Mesendoderm (in vitro differentiated cells): ENCODE data around the gene SPEM1.

Experiments
- DNase-seq: peaks from one replicate; pipeline ENCODE4 v3.0.0; 2013
- H2AK5ac ChIP-seq: 2 replicates; pipeline ENCODE4 v1.6.1; 2013; ENCODE audit warnings: low read length, inconsistent platforms
- H2BK120ac ChIP-seq: 2 replicates; pipeline ENCODE4 v1.6.1; 2013; ENCODE audit warnings: low read depth, mild to moderate bottlenecking, low read length, moderate library complexity, mixed read lengths
- H2BK15ac ChIP-seq: replicated peaks from 2 replicates; pipeline ENCODE4 v1.6.1; 2013; ENCODE audit warnings: low read depth, mild to moderate bottlenecking, moderate library complexity
- H2BK5ac ChIP-seq: 2 replicates; pipeline ENCODE4 v1.6.1; 2013; ENCODE audit warnings: low read length, inconsistent platforms
- H3K18ac ChIP-seq: 2 replicates; pipeline ENCODE4 v1.6.1; 2013; ENCODE audit warnings: mild to moderate bottlenecking, low read length, mixed read lengths
- H3K23ac ChIP-seq: one replicate; pipeline ENCODE4 v1.6.1; 2013; ENCODE audit warnings: low read length
- H3K27ac ChIP-seq: 2 replicates; pipeline ENCODE4 v1.5.1; 2013; ENCODE audit warnings: low read depth, mild to moderate bottlenecking, inconsistent platforms, low read length, moderate library complexity
- H3K27me3 ChIP-seq: 2 replicates; pipeline ENCODE4 v1.6.1; 2013; ENCODE audit warnings: low read length, control low read depth, mild to moderate bottlenecking, inconsistent platforms; ENCODE audit not compliant: insufficient read depth, poor library complexity
- H3K36me3 ChIP-seq: 2 replicates; pipeline ENCODE4 v1.6.1; 2013; ENCODE audit warnings: low read length, inconsistent platforms; ENCODE audit not compliant: control insufficient read depth, insufficient read depth
- H3K4ac ChIP-seq: one replicate; pipeline ENCODE4 v1.6.1; 2013; ENCODE audit warnings: low read depth, mild to moderate bottlenecking, low read length, moderate library complexity
- H3K4me1 ChIP-seq: 2 replicates; pipeline ENCODE4 v1.6.1; 2013; ENCODE audit warnings: low read depth, low read length, inconsistent platforms; ENCODE audit not compliant: control insufficient read depth
- H3K4me2 ChIP-seq: 2 replicates; pipeline ENCODE4 v1.6.1; 2013; ENCODE audit warnings: low read length
- H3K4me3 ChIP-seq: 2 replicates; pipeline ENCODE4 v1.5.1; 2013; ENCODE audit warnings: mild to moderate bottlenecking, low read length
- H3K56ac ChIP-seq: one replicate; pipeline ENCODE4 v1.6.1; 2013; ENCODE audit warnings: low read length
- H3K79me1 ChIP-seq: 2 replicates; pipeline ENCODE4 v1.6.1; 2013; ENCODE audit warnings: low read length, inconsistent platforms
- H3K79me2 ChIP-seq: 2 replicates; pipeline ENCODE4 v1.6.1; 2013; ENCODE audit warnings: mild to moderate bottlenecking, low read length; ENCODE audit not compliant: control insufficient read depth, insufficient read depth
- H3K9ac ChIP-seq: 2 replicates; pipeline ENCODE4 v1.6.1; 2013; ENCODE audit warnings: low read length, inconsistent platforms
- H4K5ac ChIP-seq: one replicate; pipeline ENCODE4 v1.6.1; 2013; ENCODE audit warnings: low read length
- H4K8ac ChIP-seq: one replicate; pipeline ENCODE4 v1.6.1; 2013; ENCODE audit warnings: low read depth, mild to moderate bottlenecking, control low read depth, low read length, moderate library complexity
- WGBS: extraction: QIAGEN DNeasy Blood & Tissue Kit; methylation state at CpG from one replicate; pipeline ENCODE4 v1.1.7; 2013; ENCODE audit warnings: low lambda C conversion rate, missing lambda C conversion rate; ENCODE audit not compliant: insufficient coverage; ENCODE audit errors: extremely low coverage; 5-methylcytosine and 5-hydroxymethylcytosine counted together

Gene SPEM1

DNA sequence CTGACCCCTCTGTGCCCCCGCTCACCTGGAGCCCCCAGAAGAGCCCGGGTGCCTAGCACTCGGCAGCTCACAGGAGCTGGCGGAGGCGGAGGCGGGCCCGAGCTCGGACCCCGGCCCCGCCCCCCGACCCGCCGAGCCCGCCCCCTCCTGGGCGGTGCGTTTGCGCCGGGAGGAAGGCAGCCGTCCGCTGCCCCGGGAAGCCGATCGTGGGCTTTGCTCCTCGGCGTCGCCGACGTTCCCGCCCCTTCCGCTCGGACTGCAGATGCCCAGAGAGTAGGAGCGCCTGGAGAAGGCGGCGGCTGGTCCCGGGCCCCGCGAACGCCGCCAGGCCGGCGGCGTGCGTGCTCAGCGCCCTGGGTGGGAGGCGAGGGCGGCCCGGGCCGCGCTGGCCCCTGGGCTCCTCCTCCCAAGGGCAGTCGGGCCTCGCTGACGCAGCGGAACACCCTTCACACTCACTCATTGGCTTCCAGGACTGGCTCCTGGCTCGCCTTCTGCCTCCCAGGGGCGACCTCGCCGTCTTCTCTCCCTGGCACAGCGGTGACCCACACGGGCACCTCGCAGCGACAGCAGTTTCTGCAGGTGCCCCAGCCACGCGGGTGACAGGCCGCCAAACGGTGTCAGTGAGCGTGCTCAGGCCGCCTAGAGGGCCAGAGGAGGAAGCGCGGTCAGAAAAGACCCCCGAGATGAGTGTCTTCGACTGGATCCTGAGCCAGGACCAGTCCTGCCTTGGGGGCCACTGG is 25.5 kb upstream of the SPEM1 start, which contains the start of gene PLSCR3:
TSS of gene PLSCR3 (minus strand) at position 74 of the 740 bp plus-strand sequence. CDS start 415 bp downstream, outside the sequence.
- H3K27ac ChIP-seq, result peak within 1 kb of the TSS; percentile 91
- H3K9ac ChIP-seq, result peak within 1 kb of the TSS; percentile 86
- H2AK5ac ChIP-seq, result peak within 1 kb of the TSS; percentile 51
- no peaks in the 10 kb centered on the region for H3K79me1 ChIP-seq
- peak within 1 kb of the TSS; percentile 75 for H3K18ac ChIP-seq
- H3K4ac ChIP-seq, result peak within 1 kb of the TSS; percentile 39
- no peaks in the 10 kb centered on the region for H3K27me3 ChIP-seq
- no peak within 1 kb of the TSS for H4K5ac ChIP-seq
- DNase-seq, result peak; percentile 85
- no CpG with 5 or more reads among the region's 71 CpGs for WGBS
- no peaks in the 10 kb centered on the region for H3K79me2 ChIP-seq
- H4K8ac ChIP-seq, result no peak within 1 kb of the TSS
- H3K4me1 ChIP-seq, result no peaks in the 10 kb centered on the region
- peaks cover 1% of the 10 kb centered on the region for H3K36me3 ChIP-seq
- peak within 1 kb of the TSS; percentile 91 for H3K56ac ChIP-seq
- H3K4me3 ChIP-seq, result peak within 1 kb of the TSS; percentile 54
- no peak within 1 kb of the TSS for H2BK15ac ChIP-seq
- H3K23ac ChIP-seq, result no peak within 1 kb of the TSS
- H3K4me2 ChIP-seq, result peak within 1 kb of the TSS; percentile 75
- no peak within 1 kb of the TSS for H2BK5ac ChIP-seq
- no peak within 1 kb of the TSS for H2BK120ac ChIP-seq

DNA sequence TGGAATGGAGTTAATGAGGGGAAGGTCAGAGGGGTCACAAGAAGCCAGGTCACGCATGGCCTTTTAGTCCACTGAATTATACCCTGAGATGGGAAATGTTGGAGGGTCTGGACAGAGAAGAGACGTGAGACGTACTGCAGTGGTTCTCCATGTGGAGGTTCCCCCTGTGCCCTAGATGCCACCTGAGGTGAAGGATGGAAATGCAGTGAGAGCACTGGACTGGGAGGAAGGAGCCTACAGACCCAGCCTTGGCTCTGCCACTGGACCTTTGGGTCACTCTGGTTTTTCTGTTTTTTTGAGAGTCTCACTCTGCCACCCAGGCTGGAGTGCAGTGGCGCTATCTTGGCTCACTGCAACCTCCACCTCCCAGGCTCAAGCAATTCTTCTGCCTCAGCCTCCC is 24.0 kb upstream of the SPEM1 start:
- DNase-seq, result no peak
- no CpG with 5 or more reads among the region's 4 CpGs for WGBS
- Histone ChIP-seq H3K27me3 (no peaks in the 10 kb centered on the region), H3K4me3 (no peak overlapping the region), H3K4me2 (no peak overlapping the region), H3K27ac (no peak overlapping the region), H3K9ac (no peak overlapping the region), H4K5ac (no peak overlapping the region), H2BK120ac (no peak overlapping the region), H4K8ac (no peak overlapping the region), H2AK5ac (no peak overlapping the region), H3K4me1 (no peaks in the 10 kb centered on the region), H3K56ac (no peak overlapping the region), H2BK15ac (no peak overlapping the region), H3K79me1 (no peaks in the 10 kb centered on the region), H3K4ac (no peak overlapping the region), H2BK5ac (no peak overlapping the region), H3K79me2 (no peaks in the 10 kb centered on the region), H3K18ac (no peak overlapping the region), H3K23ac (no peak overlapping the region), H3K36me3 (peaks cover 1% of the 10 kb centered on the region)

DNA sequence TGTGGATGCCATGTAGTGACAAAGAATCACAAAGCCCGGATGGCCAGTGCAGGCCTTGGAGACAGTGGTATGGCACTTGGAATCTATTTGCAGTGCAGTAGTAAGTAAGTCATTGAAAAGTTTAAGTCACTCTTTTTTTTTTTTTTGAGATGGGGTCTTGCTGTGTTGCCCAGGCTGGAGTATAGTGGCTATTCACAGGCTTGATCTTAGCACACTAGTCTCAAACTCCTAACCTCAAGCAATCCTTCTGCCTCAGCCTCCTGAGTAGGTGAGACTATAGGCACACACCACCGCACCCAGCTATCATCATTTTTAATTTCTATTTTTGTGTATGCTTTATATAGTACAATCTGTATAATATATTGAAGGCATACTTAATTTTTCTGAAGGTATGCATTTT is 21.5 kb upstream of the SPEM1 start:
- no CpG with 5 or more reads among the region's 2 CpGs for WGBS
- no peak overlapping the region for H2BK120ac ChIP-seq
- no peak overlapping the region for H2AK5ac ChIP-seq
- H3K79me1 ChIP-seq, result no peaks in the 10 kb centered on the region
- H2BK5ac ChIP-seq, result no peak overlapping the region
- no peaks in the 10 kb centered on the region for H3K36me3 ChIP-seq
- H4K8ac ChIP-seq, result no peak overlapping the region
- H3K4me1 ChIP-seq, result peaks cover 2% of the 10 kb centered on the region
- no peak overlapping the region for H3K18ac ChIP-seq
- H3K4me2 ChIP-seq, result no peak overlapping the region
- H3K9ac ChIP-seq, result no peak overlapping the region
- H3K56ac ChIP-seq, result no peak overlapping the region
- H3K23ac ChIP-seq, result no peak overlapping the region
- H3K4ac ChIP-seq, result no peak overlapping the region
- no peak overlapping the region for H2BK15ac ChIP-seq
- H4K5ac ChIP-seq, result no peak overlapping the region
- no peak overlapping the region for H3K4me3 ChIP-seq
- no peaks in the 10 kb centered on the region for H3K27me3 ChIP-seq
- H3K27ac ChIP-seq, result no peak overlapping the region
- no peaks in the 10 kb centered on the region for H3K79me2 ChIP-seq
- no peak for DNase-seq

DNA sequence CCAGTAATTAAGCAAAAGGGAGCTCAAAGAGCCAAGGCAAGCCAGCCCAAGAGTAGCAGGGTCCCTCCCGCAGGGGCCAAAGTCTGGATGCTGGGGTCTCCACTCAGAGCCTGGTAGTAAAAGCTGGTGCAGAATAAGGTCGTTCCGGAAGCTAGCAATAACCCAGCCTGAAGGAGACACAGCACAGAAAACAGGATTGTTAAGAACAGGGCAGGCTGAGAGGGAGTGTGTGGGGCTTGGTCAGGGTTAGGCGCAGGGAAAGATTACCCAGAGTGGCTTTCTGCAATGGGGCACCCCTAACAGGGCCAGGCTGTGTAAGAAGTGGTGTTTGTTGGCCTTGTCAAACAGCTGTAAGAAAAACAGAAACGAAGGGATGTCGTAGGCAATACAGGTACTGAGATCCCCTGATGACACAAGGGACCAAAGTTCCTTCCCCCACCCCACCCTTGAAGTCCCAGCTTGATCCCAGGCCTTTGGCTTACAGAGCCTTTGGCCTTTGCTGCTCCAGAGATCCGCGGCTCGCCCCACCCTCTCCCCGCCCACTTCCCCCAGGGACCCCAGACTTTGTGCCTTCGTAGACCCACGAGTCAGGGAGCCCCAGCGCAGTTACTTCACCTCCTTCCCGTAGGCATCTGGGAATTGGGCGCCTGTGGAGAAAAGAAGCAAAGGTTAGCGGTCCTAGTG is 16.9 kb upstream of the SPEM1 start:
- peak; percentile 61 for DNase-seq
- no peak overlapping the region for H2BK15ac ChIP-seq
- H2BK120ac ChIP-seq, result no peak overlapping the region
- no peaks in the 10 kb centered on the region for H3K27me3 ChIP-seq
- peak overlapping the region; percentile 19 for H3K4me2 ChIP-seq
- peaks cover 9% of the 10 kb centered on the region for H3K4me1 ChIP-seq
- no peak overlapping the region for H2BK5ac ChIP-seq
- H3K4ac ChIP-seq, result peak overlapping the region; percentile 4
- H3K79me2 ChIP-seq, result no peaks in the 10 kb centered on the region
- H2AK5ac ChIP-seq, result no peak overlapping the region
- no peak overlapping the region for H4K5ac ChIP-seq
- no CpG with 5 or more reads among the region's 16 CpGs for WGBS
- no peak overlapping the region for H4K8ac ChIP-seq
- peak overlapping the region; percentile 75 for H3K56ac ChIP-seq
- no peaks in the 10 kb centered on the region for H3K36me3 ChIP-seq
- peak overlapping the region; percentile 91 for H3K18ac ChIP-seq
- H3K79me1 ChIP-seq, result no peaks in the 10 kb centered on the region
- no peak overlapping the region for H3K23ac ChIP-seq
- H3K4me3 ChIP-seq, result peak overlapping the region; percentile 38
- H3K27ac ChIP-seq, result peak overlapping the region; percentile 0
- H3K9ac ChIP-seq, result peak overlapping the region; percentile 91

DNA sequence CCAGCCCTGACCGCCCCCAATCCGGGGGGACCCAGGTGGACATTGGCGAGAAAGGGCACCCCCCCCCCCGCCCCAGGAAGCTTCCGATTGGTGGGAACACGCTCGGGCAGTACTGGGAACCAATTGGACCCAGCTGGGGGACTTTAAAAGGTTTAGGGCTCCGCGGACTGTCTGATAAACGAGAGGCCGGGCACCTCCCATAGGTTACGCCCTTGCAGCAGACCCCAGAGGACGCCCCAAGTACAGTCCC is 16.5 kb upstream of the SPEM1 start:
- H3K4me2 ChIP-seq, result peak overlapping the region; percentile 35
- H3K4me1 ChIP-seq, result peaks cover 9% of the 10 kb centered on the region
- H3K9ac ChIP-seq, result peak overlapping the region; percentile 91
- no peak overlapping the region for H4K8ac ChIP-seq
- H3K36me3 ChIP-seq, result no peaks in the 10 kb centered on the region
- H2BK15ac ChIP-seq, result no peak overlapping the region
- H3K4me3 ChIP-seq, result peak overlapping the region; percentile 70
- no peak for DNase-seq
- H3K27ac ChIP-seq, result peak overlapping the region; percentile 92
- whole genome bisulfite sequencing, result no CpG with 5 or more reads among the region's 13 CpGs
- peak overlapping the region; percentile 4 for H3K4ac ChIP-seq
- no peak overlapping the region for H3K23ac ChIP-seq
- H4K5ac ChIP-seq, result no peak overlapping the region
- H3K27me3 ChIP-seq, result no peaks in the 10 kb centered on the region
- no peaks in the 10 kb centered on the region for H3K79me1 ChIP-seq
- H2AK5ac ChIP-seq, result no peak overlapping the region
- peak overlapping the region; percentile 96 for H3K56ac ChIP-seq
- no peaks in the 10 kb centered on the region for H3K79me2 ChIP-seq
- peak overlapping the region; percentile 91 for H3K18ac ChIP-seq
- H2BK5ac ChIP-seq, result peak overlapping the region; percentile 64
- no peak overlapping the region for H2BK120ac ChIP-seq
